GM18511 (cell line): ENCODE data around the gene PRSS57.

ENCODE experiments used
- ATAC-seq: cut with Tn5 transposase; IDR thresholded peaks from one replicate; pipeline ENCODE4 v1.9.1; 2021; ENCODE audit warnings: mild to moderate bottlenecking, moderate library complexity; ENCODE audit not compliant: unreplicated experiment

Gene PRSS57

GRCh38 chr19:639253-640160 lies 55.7 kb downstream of the PRSS57 start, which contains the start of gene FGF22:
FGF22 (plus strand) TSS chr19:639879; CDS start chr19:639926, 47 bp downstream.
- peak; percentile 65 for ATAC-seq

- ATAC-seq = no peak
These were observed 56.4 kb downstream of the PRSS57 start for GRCh38 chr19:638906-639252.
